Gastrocnemius medialis (tissue), 4 donors: ENCODE data around the gene TEX52.

Source experiments
- POLR2A ChIP-seq, 2 donors: fragments of 450-650 bp; IDR thresholded peaks; one replicate each; pipeline ENCODE4 v1.6.1; 2017; ENCODE audit warnings: antibody characterized with exemption in 2 of 2, mild to moderate bottlenecking in 2 of 2, moderate library complexity in 2 of 2
- TF ChIP-seq, protein P1 (sequence below), 5 experiments: fragments of 450-650 bp in 3 of 5; fragments of 200-600 bp in 2 of 5; sonication (generic) in 2 of 5; IDR thresholded peaks in 4 of 5; conservative IDR thresholded peaks in 1 of 5; 1 replicate in 4 of 5; 2 replicates in 1 of 5; pipeline ENCODE4 v1.5.1; 2016 to 2019; ENCODE audit warnings: antibody characterized with exemption in 5 of 5, mild to moderate bottlenecking in 3 of 5, moderate library complexity in 3 of 5

DNA sequence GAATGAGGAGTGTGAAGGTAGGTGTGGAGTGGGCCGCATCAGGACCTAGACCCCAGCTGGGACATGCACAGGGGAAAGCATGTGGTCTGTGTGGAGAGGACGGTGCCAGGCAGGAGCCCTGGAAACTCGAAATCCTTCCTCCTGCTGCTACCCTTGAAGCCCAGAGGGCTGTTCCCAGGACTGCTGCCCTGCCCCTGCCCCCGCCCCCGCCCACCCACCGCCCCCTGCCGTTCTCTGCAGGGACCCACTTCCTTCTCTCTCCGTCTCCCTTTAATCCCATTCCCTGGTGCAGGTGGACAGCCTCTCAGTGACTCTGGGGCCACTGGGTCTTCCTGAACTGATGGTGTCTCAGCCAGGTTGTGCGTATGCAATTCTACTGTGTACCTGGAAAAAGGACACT lies 36.4 kb downstream of the TEX52 start:
- TF ChIP-seq POLR2A (IDR thresholded peaks at IDR 0.05) = no peak
- TF ChIP-seq, protein P1, sequence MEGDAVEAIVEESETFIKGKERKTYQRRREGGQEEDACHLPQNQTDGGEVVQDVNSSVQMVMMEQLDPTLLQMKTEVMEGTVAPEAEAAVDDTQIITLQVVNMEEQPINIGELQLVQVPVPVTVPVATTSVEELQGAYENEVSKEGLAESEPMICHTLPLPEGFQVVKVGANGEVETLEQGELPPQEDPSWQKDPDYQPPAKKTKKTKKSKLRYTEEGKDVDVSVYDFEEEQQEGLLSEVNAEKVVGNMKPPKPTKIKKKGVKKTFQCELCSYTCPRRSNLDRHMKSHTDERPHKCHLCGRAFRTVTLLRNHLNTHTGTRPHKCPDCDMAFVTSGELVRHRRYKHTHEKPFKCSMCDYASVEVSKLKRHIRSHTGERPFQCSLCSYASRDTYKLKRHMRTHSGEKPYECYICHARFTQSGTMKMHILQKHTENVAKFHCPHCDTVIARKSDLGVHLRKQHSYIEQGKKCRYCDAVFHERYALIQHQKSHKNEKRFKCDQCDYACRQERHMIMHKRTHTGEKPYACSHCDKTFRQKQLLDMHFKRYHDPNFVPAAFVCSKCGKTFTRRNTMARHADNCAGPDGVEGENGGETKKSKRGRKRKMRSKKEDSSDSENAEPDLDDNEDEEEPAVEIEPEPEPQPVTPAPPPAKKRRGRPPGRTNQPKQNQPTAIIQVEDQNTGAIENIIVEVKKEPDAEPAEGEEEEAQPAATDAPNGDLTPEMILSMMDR (IDR thresholded peaks at IDR 0.05 in 4 of 5, conservative IDR thresholded peaks at IDR 0.05 in 1 of 5) = no peak
